ACC112 (cell line): Measurements from ENCODE around the gene MET.

Experiments
- H2AFZ ChIP-seq: fragments of 200-600 bp; sonication (generic); one replicate; pipeline ENCODE4 v1.6.0; 2017; ENCODE audit warnings: antibody characterized with exemption, low read length; ENCODE audit not compliant: unreplicated experiment
- H3K27ac ChIP-seq: fragments of 200-600 bp; sonication (generic); 2 replicates; pipeline ENCODE4 v1.5.1; 2014; ENCODE audit warnings: low read depth, mild to moderate bottlenecking, antibody characterized with exemption, low read length, moderate library complexity
- H3K27me3 ChIP-seq: fragments of 200-600 bp; sonication (generic); 2 replicates; pipeline ENCODE4 v1.6.1; 2014; ENCODE audit warnings: mild to moderate bottlenecking, antibody characterized with exemption, low read length, moderate library complexity, mixed read lengths; ENCODE audit not compliant: insufficient read depth
- H3K36me3 ChIP-seq: fragments of 200-600 bp; sonication (generic); 2 replicates; pipeline ENCODE4 v1.6.1; 2016; ENCODE audit warnings: mild to moderate bottlenecking, antibody characterized with exemption, low read length, moderate library complexity, mixed read lengths; ENCODE audit not compliant: insufficient read depth
- H3K4me1 ChIP-seq: fragments of 200-600 bp; sonication (generic); one replicate; pipeline ENCODE4 v1.6.1; 2016; ENCODE audit warnings: low read length, mixed read lengths; ENCODE audit not compliant: insufficient read depth, unreplicated experiment, control insufficient read depth
- H3K4me3 ChIP-seq: fragments of 200-600 bp; sonication (generic); 2 replicates; pipeline ENCODE4 v1.5.1; 2014; ENCODE audit warnings: mild to moderate bottlenecking, low read depth, low read length
- H3K79me2 ChIP-seq: fragments of 200-600 bp; sonication (generic); one replicate; pipeline ENCODE4 v1.6.0; 2016; ENCODE audit warnings: low read length; ENCODE audit not compliant: control insufficient read depth, unreplicated experiment, insufficient read depth

The MET gene

DNA sequence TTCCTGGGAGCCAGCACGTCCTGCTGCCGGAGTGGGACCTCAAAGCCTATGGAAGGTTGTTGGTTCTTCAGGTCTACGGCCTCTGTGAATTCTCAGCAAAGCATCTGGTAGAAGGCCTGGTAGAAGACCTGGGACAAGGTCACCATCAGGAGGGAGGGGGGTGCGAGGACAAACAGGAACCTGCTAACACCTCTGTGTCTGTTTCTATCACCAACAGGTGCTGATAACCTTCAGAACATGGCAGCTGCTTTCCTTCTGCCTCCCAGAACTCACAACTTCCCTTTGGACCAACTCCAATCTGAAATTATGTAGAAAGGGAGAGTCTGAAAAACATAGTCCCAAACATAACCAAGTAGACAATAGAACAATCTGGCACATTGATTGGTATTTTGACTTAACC lies 8.3 kb upstream of the MET start:
- Histone ChIP-seq H3K27me3 (no peaks in the 10 kb centered on the region), H3K4me3 (no peak overlapping the region), H3K79me2 (no peaks in the 10 kb centered on the region), H3K4me1 (no peaks in the 10 kb centered on the region), H3K27ac (no peak overlapping the region), H2AFZ (no peak overlapping the region), H3K36me3 (no peaks in the 10 kb centered on the region)

DNA sequence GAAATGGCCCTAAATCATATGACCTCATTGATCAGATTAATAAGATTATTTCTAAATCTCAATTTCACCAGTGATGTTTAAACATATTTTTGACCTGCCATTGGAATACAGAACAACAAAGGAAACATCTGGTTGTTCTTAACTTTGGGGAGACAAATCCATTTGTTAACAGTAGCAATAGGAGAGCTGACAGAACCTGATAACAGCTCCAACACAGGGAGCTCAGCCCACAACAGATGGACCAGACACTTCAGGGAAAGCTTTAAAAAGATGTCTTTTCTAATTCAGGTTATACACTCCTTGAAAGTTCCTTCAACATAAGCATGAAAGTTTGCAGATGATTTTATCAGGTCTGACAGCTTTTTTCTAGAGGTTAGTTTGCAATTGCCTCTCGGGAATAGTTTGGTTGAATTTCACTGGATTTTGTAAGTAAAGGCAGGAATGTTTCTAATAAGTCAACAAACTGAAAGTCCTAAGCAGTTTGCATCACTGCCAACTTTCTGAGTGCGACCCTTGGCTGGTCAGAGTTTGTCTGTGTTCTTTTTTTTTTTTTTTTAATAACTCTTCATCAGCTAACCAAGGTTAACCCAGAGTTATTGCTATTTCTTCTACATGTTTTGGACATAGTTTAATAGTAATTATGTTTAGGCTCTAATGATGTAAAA lies 6.5 kb upstream of the MET start:
- no peaks in the 10 kb centered on the region for H3K27me3 ChIP-seq
- no peak overlapping the region for H3K4me3 ChIP-seq
- H3K36me3 ChIP-seq = no peaks in the 10 kb centered on the region
- H3K79me2 ChIP-seq = no peaks in the 10 kb centered on the region
- H2AFZ ChIP-seq = no peak overlapping the region
- no peak overlapping the region for H3K27ac ChIP-seq
- no peaks in the 10 kb centered on the region for H3K4me1 ChIP-seq

DNA sequence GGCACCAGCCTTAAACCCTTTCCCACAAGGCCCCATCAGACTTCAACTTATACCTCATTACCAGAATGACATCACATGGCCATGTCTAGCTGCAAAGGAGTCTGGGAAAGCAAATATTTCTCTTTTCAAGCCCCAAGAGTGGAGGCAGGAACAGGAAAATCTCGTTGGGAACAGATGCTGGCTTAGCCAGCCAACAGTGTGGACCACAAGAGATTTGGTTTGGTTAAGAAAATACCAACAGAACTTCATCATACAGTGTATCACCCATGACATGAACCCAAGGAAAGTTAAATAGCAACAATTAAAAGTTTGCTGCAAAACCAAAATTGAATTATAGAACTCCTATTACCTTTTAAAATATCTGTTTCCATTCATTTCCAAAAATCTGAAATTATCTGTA lies 2.2 kb upstream of the MET start:
- H3K27ac ChIP-seq = no peak overlapping the region
- no peaks in the 10 kb centered on the region for H3K27me3 ChIP-seq
- H3K36me3 ChIP-seq = no peaks in the 10 kb centered on the region
- no peak overlapping the region for H2AFZ ChIP-seq
- peaks cover 30% of the 10 kb centered on the region for H3K79me2 ChIP-seq
- no peak overlapping the region for H3K4me3 ChIP-seq
- peaks cover 20% of the 10 kb centered on the region for H3K4me1 ChIP-seq

DNA sequence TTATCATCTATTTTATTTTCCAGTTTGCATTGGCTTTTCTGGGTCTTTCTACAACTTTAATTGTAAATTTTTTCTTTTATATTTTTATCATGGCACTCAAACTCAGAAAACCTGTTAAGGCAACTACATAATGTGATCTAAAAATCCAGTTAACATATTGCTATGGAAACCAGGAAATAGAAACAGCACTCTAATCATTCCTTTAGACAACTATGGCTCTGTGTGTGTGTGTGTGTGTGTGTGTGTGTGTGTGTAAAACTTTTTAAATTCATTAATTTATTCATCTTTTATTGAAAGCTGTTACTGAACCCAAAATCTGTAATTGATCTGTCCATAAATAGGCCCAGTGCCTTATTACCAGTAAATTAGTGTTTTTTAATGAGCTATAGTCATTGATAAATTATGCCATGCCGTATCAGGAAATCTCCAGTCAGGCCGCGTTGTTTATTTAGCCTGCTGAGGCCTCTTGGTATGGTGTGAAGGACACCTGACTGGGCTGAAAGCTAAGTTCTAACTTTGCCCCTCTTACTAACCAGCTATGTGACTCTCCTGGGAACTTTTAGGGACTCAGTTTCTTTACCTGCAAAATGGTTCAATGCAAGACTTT lies 1.5 kb upstream of the MET start:
- Histone ChIP-seq H3K4me1 (peaks cover 24% of the 10 kb centered on the region), H3K79me2 (peaks cover 37% of the 10 kb centered on the region), H3K27me3 (no peaks in the 10 kb centered on the region), H2AFZ (no peak overlapping the region), H3K36me3 (no peaks in the 10 kb centered on the region), H3K27ac (no peak overlapping the region), H3K4me3 (no peak overlapping the region)

DNA sequence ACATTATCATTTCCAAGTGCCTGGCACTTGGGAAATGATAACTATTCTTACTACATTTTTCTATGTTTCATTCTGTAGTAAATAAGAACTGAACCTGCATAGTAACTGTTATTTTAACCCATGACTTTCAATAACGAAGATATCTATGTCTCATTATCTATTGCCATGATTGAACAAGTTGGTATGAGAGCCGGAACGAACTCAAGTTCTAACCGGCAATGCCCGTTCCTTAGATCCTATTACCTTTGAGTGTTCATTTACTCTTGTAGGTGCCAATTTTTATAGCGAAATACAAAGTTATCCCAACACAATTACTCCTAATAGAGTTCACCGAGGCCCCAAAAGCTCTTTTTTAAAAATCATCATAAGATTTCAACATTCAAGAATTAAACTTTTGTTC lies 885 bp upstream of the MET start:
- Histone ChIP-seq H3K36me3 (no peaks in the 10 kb centered on the region), H3K4me1 (peaks cover 24% of the 10 kb centered on the region), H3K4me3 (peak overlapping the region; percentile 95), H3K79me2 (peaks cover 43% of the 10 kb centered on the region), H3K27ac (no peak overlapping the region), H2AFZ (peak overlapping the region; percentile 87), H3K27me3 (no peaks in the 10 kb centered on the region)

DNA sequence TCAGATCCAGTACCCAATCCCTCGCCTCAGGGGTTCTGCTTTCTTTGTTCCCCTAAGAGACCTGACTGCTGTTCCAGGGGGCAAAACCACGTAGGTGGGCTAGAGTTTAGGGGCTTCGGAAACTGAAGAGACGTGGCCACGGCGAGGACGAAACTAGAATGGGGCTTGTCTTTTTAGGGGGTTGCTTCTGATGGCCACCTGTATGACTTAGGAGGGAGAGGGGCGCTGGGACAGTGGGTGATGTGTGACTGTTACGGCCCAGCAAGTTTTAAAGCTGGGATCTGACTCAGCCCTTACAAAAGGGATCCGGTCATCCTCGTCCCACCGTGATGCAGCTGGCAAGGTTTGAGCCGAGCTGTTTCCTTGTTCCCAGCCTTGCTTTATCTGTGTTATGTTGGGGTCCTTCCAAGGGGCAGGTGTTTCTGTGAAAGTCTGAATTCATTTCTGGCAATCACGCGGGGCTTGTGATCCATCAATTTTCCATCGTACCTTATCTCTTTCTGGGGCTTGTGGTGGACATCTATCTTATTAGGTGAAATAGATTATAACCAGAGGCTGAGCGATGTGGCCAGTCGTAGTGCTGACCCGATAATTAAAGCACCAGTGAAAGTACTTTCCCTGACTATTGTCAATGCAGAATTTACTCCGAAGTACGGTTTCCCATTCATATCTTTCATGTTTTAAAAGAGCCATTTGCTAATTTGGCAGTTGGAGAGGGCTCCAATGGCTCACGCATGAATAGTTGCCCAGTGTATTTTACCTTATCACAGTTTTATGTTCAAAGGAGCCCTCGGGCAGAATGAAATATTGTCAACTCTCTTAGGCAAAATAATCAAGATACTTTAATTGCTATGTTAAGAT lies 830 bp downstream of the MET start:
- no peaks in the 10 kb centered on the region for H3K27me3 ChIP-seq
- H3K27ac ChIP-seq = peak overlapping the region; percentile 64
- H3K36me3 ChIP-seq = no peaks in the 10 kb centered on the region
- peak overlapping the region; percentile 63 for H2AFZ ChIP-seq
- H3K4me3 ChIP-seq = peak overlapping the region; percentile 95
- peaks cover 24% of the 10 kb centered on the region for H3K4me1 ChIP-seq
- peaks cover 60% of the 10 kb centered on the region for H3K79me2 ChIP-seq

DNA sequence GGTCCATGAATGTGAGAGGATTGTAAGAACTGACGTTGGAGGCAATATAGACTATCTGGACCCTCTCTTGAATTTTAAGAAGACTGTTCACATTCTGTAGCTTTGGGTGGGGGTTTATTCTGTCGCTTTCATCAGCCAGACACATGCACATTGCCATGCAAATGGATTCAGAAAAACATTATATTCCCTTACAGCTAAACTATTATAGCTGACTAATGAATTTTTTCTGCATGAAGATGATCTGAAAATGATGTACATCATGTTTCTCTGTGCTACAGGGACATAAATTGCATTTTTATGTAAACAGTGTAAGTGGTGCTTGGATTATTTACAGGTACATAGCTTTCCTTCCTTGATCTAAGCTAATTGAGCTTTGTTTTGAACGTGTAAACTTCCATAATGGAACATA lies 1.5 kb downstream of the MET start:
- H3K4me3 ChIP-seq = peak overlapping the region; percentile 95
- H3K4me1 ChIP-seq = peaks cover 24% of the 10 kb centered on the region
- no peaks in the 10 kb centered on the region for H3K27me3 ChIP-seq
- no peak overlapping the region for H3K27ac ChIP-seq
- H3K79me2 ChIP-seq = peaks cover 63% of the 10 kb centered on the region
- no peak overlapping the region for H2AFZ ChIP-seq
- H3K36me3 ChIP-seq = no peaks in the 10 kb centered on the region

DNA sequence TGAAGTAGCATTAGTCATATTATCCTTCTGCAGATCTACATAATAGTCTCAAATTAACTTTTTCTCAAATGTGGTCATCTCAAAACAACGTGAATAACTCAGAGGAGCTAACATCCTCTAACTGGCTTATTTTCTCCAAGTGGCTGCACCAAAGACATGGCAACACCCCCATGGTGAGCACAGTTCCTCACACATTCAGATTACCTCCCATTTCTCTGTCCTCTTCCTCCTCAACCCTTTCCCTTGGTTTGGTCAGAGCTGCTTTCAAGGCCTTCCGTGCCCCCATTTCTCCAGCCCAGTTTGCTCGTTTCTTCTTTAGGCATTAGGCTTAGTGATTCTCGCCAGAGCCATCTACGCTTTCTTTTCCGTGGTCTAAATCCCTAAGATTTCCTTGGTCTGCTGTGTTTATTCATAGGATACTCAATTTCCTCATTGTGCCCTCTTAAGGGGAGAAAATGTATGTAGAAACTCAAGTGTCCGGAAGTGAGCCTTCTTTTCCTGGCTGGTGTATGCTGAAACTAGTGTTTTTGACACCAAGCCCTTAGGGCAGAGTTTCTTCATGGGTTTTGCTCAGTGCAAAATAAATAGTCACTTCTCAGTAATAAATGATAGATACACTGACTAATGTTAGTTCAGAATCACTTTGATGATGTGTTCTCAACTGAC lies 2.6 kb downstream of the MET start:
- Histone ChIP-seq H3K27me3 (no peaks in the 10 kb centered on the region), H3K79me2 (peaks cover 74% of the 10 kb centered on the region), H3K27ac (no peak overlapping the region), H3K36me3 (no peaks in the 10 kb centered on the region), H3K4me3 (peak overlapping the region; percentile 95), H2AFZ (no peak overlapping the region), H3K4me1 (peaks cover 34% of the 10 kb centered on the region)

DNA sequence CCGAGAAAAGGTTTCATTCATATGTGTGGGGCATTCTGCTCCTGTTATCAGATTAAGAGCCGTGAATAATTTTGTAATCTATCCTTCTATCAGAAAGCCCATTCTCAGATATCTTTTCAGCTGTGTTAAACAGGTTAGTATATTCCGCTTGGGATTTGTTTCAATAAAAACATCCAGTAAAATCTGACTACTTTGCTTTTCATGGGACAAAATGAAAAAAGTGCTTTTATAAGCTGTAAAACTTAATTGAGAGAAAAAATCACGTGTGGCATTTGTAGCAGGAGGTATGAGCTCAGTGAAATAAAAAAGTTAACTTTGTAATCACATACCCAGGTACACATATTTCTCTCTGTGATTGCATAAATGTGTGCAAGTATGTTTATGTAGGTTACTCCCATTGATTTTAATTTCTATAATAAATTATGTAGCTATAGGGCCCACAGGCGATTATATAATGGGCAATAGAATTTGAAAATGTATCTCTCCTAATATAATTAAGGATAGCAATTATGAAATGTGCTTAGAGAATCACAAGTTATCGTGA lies 3.9 kb downstream of the MET start:
- H3K36me3 ChIP-seq = no peaks in the 10 kb centered on the region
- no peak overlapping the region for H3K27ac ChIP-seq
- H3K4me1 ChIP-seq = peaks cover 33% of the 10 kb centered on the region
- no peaks in the 10 kb centered on the region for H3K27me3 ChIP-seq
- no peak overlapping the region for H3K4me3 ChIP-seq
- H2AFZ ChIP-seq = no peak overlapping the region
- H3K79me2 ChIP-seq = peaks cover 83% of the 10 kb centered on the region

DNA sequence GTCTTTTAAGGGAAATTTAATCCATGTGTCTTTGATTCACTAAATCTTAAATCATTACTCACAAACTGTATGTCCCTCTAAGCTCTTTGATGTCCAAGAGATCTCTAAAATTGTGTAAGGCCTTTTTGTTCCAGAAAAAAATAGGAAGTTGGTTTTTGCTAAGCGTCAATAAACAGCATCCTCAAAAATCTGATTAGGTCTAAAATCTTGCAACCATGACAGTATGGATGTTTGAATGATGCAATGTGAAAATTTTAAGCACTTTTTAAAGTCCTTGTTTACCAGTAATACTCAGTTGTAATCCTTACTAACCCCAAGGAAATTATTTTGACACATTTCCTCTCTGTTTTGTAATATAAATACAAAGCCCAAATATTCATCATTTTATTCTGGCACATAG lies 6.8 kb downstream of the MET start:
- peaks cover 24% of the 10 kb centered on the region for H3K4me1 ChIP-seq
- H3K36me3 ChIP-seq = no peaks in the 10 kb centered on the region
- no peaks in the 10 kb centered on the region for H3K27me3 ChIP-seq
- no peak overlapping the region for H2AFZ ChIP-seq
- H3K27ac ChIP-seq = no peak overlapping the region
- peaks cover 90% of the 10 kb centered on the region for H3K79me2 ChIP-seq
- H3K4me3 ChIP-seq = no peak overlapping the region
